NCI-H1048 (cell line): ENCODE results near the gene AGMO.

Experiments used
- DNase-seq: peaks from one replicate; lab custom pipeline; 2025; lab: John Stamatoyannopoulos, UW

Gene AGMO

DNA sequence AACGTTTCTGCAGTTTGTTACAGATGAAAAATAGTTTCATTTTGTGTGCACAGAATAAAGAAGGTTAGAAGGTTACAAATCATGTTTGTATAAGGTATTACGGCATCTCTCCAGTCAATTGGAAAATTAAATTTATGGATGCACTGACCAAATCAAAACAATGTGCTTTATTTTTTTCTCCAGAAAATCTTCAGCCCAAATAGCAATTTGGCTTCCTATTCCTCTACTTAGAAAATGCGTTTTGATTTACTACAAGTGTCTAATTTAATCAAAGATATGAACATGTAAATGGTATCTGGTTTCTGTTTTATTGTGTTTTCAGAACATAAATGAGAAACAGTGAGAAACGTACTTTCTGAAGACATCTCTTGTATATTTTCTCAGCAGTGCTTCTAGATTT, 63.4 kb downstream of the AGMO start:
- DNase-seq, result no peak

DNA sequence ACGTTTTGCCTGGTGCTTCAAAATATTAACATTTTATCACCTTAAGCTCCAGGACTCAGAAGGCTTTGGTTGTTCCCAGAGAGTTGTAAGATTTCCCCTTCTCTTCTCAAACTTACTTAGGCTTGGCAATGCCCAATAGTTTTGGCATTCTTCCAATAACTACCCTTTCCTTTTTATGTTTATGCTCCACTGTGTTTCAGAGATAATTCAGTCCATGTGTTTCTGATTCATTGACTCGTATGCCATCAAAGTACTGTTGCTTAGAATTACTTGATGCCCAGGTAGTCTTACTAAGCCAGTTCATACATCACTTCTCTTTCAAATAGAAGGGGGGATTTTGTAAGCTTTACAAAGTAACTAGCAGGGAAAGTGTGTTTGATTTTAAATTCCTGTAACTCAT, 66.6 kb downstream of the AGMO start:
- no peak for DNase-seq

DNA sequence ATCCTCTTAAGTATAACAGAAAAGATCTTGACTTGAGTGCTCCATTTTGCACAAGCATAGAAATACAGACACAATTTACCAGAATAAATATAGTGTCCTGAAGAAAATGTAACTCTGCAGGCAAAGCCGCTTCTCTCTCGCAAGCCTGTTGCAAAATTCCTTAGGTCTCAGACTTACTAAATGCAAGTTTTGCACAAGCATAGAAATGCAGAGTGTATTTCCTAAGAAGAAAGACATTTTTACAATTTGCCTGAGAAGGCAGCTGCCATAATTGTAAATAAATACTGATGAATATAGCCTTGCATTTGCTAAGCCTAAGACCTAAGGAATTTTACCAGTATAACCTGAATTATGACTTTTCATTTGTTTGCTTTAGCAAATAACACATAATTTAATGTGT, 67.1 kb downstream of the AGMO start:
- DNase-seq, result no peak

DNA sequence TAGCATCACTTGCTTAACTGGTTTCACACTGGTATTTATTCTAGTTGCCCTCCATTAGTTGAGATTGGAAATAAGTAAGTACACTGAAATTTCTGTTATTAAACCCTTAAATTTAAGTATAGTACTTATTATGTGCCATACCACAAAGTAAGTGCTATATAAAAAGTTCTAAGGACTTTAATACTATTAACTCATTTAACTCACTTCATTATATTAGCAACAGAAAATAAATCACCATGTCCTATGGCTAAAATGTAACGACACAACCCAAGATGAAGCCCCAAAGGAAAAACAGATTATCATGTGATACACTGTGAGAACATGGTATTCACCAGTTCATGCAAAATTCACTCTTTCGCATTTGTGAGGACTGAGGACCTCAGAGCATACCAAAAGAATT, 70.5 kb downstream of the AGMO start:
- no peak for DNase-seq

DNA sequence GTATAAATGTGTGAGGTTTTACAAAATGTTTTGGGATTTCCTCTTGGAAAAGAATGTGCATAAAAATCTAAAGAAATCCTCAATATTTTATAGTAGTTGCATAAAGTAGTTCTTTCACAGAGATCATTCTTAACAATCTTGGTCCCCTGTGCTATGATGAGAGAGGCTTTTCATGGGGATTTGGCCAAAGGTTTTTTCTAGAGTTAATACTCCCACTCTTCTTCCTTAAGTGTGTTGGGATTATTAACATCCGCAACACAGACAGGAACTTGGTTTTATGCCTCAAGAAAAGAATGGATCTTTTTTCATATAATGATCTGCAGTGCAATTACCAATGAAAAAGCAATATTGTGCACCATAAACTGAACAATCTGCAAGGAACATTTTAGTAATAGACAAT, 71.5 kb downstream of the AGMO start:
- no peak for DNase-seq

DNA sequence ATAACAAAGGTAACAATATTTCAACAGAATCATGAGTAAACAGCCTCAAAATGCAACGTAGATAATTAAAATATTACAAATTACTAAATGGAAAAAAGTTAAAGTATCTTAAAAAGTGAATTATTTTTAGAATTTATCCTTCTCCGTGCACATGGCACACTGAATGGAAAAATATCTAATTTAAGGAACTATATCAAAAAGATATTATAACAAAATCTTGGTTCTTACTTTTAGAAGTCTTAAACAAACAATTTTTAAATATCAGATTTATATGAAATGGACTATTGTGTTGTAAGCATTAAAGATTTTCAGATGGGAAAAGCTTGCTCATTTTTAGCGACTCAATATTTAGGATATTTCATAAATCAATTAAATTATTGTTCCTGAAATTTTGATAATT, 72.0 kb downstream of the AGMO start:
- DNase-seq, result no peak

DNA sequence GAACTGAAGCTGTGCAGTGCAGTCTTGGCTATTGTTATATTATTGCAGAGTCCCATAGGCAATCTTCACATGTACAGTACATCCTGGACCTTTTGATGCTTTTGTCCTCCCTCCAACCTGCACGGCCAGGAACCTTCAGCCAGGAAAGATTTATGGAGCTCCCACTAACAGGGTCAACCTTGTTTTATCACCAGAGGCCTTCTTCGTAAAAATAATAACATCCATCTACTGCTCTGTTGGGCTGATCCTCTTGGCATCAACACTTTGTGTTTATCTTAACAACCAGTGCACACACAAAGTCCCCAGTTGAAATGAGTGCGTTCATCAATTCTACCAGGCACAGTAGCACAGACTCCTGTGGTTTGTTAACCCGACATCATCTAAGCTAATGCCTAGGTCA, 72.4 kb downstream of the AGMO start:
- DNase-seq, result no peak

DNA sequence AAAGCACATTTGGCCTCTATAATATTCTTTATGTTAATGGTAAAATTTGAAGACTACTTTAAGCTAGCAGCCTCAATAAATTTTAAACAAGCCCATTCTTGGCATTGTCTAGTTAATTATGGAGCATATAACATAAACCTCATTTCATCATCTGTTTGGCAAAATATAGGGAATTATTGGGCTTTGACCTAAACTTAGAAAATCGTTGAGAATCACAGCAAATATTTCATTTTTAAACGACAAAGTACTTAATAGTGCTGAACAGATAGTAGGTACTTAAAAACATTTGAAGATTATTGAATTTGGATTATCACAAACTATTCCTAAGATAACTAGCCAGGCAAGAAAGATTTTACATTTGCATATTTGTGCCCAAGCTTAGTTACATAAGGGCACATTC, 73.4 kb downstream of the AGMO start:
- no peak for DNase-seq

DNA sequence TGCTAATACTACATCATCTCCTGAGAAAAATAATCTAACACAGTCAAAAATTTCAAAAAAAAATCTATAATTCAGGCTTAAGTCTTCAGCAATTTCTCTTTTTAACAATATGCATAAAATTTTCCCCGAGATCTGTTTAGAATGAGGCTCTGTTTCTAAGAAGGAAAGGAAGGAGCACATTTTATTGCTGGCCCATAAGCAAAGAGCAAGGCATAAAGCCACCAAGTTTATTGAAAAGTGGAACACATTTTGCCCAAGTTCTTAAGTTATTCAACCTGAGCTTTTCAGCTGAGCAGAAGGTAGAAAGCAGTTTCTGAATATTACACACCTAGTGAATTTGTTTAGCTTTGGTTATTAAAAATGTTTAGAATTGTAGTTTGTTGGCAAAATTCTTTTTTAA, 73.9 kb downstream of the AGMO start:
- no peak for DNase-seq

DNA sequence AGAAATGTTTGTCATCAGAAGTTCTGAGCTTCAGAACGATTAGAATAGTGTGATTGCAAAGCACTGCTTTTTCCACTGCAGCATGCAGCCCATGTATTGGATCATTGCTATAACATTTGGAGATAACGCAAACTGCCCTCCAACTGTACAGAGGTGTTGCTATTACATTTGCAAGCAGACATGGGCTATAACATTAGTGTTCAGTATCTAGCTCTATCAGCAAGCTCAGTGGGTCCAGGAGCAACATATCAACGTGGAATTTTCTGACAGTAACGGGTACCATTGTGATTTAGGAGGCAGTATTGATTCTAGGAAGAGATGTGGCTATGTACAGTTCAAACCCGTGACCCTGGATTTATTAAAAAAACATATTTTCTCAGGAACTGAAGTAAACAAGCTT, 75.8 kb downstream of the AGMO start:
- no peak for DNase-seq

DNA sequence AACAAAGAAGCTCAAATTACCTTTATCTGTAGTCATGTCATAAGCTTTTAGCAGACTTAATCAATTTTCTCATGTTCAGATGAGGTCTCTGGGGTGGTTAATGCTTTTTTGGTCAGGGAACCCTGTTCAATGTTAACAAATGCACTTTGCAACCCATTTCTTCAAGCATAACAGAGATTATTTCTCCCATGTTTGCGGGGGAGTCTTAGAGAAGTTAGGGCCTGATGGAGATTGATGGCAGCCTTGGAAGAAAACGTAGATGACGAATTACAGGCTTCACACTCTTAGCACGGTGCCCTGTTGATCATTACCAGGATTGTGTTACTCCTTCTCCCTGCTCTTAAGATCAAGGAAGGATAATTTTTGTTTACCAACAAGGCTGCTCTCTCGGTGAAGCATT, 76.4 kb downstream of the AGMO start:
- DNase-seq, result no peak

DNA sequence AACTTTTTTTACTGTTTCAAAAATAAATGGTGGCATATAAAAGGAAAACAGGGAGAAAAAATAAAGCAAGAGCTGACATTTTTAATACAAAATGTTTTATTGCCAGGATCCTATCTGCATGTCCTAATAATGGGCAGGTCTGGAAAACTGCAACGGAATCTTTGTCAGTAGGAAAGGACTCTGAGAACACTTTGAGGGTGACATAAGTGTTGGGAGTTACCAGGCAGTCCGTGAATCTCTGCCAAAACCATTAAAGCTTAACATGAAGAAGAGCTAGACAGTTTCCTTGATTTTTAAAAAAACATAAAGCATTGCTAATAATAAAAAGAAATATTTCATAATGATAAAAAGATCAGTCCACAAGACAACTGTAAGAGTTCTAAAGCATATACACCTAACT, 80.7 kb downstream of the AGMO start:
- no peak for DNase-seq

DNA sequence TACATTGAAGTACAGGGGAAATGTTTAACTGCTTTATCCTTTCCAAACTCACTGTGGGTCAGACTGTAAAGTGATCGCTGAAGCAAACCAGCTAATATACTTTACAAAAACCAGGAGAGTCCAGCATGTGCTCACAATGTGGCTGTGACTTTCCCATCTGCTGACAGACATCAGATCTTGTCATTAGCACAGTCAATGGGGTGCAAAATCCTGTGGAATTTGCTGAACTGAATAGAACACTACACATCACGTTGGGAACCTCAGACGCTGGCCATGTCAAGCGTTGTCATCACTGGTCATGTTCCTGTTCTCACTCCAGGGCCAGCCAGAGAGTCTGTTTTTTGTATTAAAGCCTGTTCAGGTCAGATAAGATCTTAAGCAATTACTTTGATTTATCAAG, 83.4 kb downstream of the AGMO start:
- no peak for DNase-seq

DNA sequence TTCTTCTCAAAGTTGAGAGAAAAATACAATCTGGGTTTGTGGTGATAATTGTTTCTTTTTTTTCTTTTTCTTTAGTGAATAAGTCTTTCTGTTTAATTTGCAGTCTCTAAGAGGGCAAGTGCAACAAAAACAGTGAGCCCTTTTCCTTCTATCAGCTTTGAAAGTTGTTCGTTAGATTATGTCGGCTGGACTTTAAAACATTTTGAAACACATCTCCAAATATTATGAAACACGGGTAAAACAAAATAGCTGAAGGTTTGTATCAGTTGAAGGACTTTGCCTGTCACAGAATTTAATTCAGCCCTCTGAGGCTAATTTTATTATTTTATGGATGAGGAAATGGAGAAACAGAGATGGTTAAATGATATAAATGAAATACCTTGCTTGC, 85.3 kb downstream of the AGMO start:
- no peak for DNase-seq

DNA sequence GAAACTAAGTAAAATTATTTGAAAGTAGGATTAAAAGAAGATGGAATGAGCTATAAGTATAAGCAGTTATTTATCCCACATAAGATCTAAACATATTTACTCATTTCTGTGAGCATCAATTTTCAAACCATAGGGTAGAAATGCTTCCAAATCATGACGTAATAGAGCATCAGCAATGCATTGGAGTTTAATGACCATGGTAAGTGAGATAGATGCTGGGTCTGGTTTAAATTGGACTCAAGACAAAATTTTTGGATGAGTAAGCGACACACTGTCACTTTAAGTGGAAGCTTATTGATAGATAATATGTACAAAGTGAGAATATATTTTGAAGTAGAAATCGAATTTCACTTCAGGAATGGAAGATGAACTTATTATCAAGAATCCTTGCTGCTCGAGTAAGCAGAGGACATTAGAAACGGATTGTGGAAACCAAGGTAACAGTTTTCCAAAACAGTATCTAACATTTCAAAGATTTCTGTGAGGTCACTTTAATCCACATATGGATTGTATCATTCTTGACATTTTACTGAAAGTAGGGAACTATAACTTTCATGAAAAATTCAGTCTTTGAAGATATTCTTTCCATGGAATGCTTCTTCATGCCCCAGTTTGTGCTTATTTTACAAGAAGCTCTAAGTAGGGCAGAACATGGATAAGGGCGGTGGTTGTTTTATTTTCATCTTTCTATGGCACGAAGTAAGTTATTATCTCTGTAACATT, 85.8 kb downstream of the AGMO start:
- DNase-seq, result no peak

DNA sequence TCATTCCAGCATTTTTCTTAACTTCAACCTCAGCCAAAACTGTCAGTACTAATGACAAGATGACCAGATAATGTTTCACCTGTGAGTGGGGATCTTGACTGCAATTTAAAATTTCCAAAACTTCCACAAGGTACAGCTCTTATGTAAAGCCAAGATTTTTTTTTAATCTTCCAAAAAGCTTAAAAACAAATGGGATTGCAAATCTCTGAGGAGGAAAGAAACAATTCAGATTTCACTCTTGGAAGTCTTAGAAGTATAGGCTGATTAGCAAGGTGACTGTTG, 90.2 kb downstream of the AGMO start:
- no peak for DNase-seq

DNA sequence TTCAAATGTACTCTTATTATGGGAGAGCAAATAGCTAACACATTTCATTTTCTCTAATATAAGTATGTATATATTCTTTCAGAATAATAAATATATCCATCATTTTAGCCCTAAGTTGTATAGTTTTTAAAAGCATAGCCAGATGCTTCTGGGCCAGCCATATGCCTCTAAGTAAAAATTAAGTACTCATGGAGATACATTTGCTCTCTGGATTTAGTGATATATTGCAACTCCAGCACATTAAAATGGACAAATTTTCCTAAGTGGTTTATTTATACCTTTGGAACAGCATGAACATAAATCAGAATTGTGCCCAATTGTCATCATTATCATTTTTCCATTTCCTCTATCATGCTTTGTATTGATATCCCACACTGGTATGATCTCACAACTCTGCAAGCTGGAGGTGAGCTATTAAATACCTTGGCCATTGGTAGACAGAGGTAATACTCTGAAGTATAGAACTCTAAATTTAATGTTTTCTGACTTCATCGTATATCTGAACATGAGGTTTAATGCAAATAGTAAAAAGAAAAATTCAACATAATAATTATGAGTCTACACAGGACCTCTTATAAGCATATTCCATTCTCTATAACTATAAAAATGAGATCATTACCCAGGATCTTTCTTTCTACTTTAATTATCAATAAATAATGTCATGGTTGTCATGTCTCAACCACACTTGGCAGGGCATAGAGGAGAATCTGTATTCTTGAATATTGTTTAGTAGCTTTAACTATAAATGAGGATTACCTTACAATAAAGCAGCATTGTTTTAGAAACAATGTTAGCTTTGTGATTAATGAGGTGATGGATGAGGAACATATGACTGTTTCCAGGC, 90.8 kb downstream of the AGMO start:
- no peak for DNase-seq

DNA sequence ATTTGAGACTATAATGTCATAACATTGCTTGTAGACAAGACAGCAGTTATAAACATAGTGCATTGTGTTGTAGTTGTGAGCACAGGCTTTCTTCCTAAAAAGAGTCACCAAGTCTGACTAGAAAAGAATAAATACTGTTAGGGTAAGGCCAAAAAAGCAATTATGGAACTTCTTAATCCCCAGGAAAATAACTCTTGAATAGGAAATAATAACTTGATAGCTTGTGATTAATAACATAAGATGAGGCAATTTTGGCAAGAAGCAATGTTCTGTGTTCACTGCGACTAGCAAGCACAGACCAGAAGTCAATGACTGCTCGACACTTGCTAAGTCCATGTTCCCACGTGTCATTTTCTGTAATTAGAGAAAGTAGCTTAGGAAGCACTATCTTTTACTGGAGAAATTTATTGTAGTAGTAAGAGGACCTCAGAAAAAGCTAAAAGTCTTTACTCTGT, 97.1 kb downstream of the AGMO start:
- no peak for DNase-seq

DNA sequence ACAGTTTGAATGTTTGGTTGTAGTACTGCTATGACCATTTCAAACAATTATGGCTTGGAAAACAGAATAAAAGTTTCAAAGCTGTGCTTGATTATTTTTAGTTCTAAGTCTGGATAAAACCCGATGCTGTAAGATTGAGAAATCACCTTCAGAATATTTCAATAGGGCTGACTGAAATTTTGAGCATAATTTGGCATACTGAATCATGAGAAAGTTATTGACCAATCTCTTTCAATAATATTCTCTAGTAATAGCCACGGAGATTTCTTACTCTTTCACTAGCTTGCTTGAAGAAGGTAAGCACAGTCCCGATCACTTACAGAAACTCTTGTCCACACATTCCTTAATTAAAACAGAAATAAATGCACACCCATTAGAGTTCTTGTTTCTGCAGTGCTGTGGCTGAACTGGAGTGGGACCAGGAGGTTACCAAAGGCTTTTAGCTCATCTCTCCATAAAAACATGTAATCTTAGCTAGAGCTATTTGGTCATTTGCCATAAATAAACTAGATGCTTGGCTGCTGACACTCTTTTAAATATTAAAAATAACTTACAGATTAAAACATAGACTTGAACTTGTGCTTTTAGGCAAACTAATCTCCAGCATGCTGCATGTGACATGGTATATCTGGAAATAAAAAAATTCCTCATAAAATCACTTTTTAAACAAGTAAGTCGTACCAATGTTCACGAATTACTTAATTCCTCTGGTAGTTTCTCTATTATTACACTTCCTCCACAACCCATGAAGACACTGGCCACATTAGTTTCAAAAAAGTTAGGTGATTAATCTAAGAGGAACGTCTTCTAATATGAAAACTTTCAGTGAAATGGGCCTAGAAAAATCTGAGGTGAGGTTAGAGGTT, 97.8 kb downstream of the AGMO start:
- DNase-seq, result no peak

DNA sequence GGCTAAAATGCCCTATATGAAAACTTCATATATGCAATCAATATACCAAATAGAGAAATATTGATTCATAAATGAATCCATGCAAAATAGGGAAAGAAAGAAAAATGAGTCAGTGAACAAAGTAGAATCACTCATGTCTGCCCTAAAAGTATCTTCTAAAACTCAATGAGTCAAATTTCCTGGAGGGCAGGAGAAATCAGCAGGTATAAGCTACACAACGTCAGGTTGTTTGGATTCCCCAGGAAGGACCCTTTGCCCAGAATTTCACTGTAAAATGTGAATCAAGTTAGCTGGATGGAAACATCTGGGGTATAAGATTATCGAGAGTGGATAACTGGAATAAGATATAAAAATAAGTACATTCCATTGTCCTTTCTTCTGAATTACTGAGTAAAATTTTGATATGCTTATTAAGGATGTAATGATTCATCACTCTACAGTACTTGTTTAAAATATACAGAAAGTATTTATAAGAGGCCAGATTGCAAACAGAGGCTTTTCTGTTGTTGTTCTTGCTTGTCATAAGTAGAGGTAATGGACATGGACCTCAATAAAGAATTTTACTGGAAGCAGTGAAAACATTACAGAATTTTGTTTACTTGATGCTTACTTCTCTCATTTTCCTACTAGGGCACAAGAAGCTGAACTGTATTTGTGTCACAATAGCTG, 99.0 kb downstream of the AGMO start:
- no peak for DNase-seq

DNA sequence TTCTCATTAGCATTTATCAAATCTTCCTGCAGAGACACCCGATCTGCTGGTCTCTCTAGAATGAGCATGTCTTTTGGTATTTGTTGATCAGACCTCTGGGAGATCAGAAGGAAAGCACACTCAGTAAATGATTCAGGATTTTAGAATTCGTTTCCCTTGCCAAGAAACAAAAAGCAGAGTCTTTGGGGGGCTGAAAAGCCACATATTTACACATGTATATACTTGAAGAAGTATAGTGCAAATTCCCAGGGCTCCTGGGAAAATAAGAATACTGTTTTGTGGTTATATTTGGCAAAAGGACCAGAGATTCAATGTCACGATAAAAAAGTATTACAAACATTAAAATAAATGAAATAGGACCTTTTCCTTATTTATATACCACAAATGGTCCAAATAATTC, 100.2 kb downstream of the AGMO start:
- no peak for DNase-seq

DNA sequence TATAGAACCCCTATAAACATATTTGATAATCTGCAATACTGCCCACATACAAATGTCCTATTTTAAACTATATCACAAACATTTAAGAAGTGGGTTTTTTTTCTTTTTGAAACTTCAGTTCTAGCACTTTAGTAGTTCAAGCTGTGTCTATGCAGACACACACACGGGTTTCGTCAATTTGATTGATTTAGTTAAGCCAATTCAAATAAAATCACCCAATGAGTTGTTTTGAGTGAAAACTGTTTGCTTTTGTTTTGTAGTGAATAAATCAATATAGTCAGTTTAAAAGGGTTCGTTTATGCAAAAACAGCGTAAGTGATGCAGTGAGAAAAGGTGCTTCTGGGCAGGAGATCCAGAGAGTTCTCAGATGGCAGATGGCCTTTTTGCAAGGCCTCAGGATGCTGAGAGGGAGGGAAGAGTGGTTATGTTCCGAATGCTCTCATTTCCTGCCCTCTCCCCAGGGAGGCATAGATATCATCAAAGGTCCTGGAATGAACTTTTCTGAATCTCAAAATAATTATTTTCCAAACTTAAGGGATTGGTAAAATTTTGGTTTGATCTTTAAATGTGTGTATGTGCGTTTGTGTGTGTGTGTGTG, 102.7 kb downstream of the AGMO start:
- DNase-seq, result no peak
